ENCODE results near the gene MEF2B.

The MEF2B gene

GRCh38 chr19:19123386-19123785, 46.7 kb downstream of the MEF2B start:
- TF ChIP-seq POLR2AphosphoS5 (IDR thresholded peaks at IDR 0.05; ENCODE audit: low read depth, low read length) (no peak), TAF1 (IDR thresholded peaks at IDR 0.05; ENCODE audit: borderline replicate concordance, insufficient read depth, low read length) (no peak), REST (IDR thresholded peaks at IDR 0.05; ENCODE audit: insufficient read depth in 1 of 2, low read depth in 2 of 2, low read length in 2 of 2) (no peak), FOXP2 (optimal IDR thresholded peaks at IDR 0.05; ENCODE audit: borderline replicate concordance, extremely low read depth, extremely low read length, insufficient read depth) (no peak), SIN3A (IDR thresholded peaks at IDR 0.05; ENCODE audit: borderline replicate concordance, insufficient read depth, low read length) (no peak)

- TF ChIP-seq POLR2AphosphoS5 (IDR thresholded peaks at IDR 0.05; ENCODE audit: low read depth, low read length): no peak
- no peak for TF ChIP-seq REST (IDR thresholded peaks at IDR 0.05; ENCODE audit: insufficient read depth in 1 of 2, low read depth in 2 of 2, low read length in 2 of 2)
- no peak for TF ChIP-seq TAF1 (IDR thresholded peaks at IDR 0.05; ENCODE audit: borderline replicate concordance, insufficient read depth, low read length)
- TF ChIP-seq FOXP2 (optimal IDR thresholded peaks at IDR 0.05; ENCODE audit: borderline replicate concordance, extremely low read depth, extremely low read length, insufficient read depth): no peak
- TF ChIP-seq SIN3A (IDR thresholded peaks at IDR 0.05; ENCODE audit: borderline replicate concordance, insufficient read depth, low read length): no peak
These were observed 47.2 kb downstream of the MEF2B start for GRCh38 chr19:19122902-19123301.

- TF ChIP-seq POLR2AphosphoS5 (IDR thresholded peaks at IDR 0.05; ENCODE audit: low read depth, low read length) (no peak), TAF1 (IDR thresholded peaks at IDR 0.05; ENCODE audit: borderline replicate concordance, insufficient read depth, low read length) (no peak), FOXP2 (optimal IDR thresholded peaks at IDR 0.05; ENCODE audit: borderline replicate concordance, extremely low read depth, extremely low read length, insufficient read depth) (no peak), REST (IDR thresholded peaks at IDR 0.05; ENCODE audit: insufficient read depth in 1 of 2, low read depth in 2 of 2, low read length in 2 of 2) (no peak), SIN3A (IDR thresholded peaks at IDR 0.05; ENCODE audit: borderline replicate concordance, insufficient read depth, low read length) (no peak)
These were observed 48.7 kb downstream of the MEF2B start for GRCh38 chr19:19121371-19121770.

GRCh38 chr19:19120308-19121231, 49.5 kb downstream of the MEF2B start:
- no peak for TF ChIP-seq TAF1 (IDR thresholded peaks at IDR 0.05; ENCODE audit: borderline replicate concordance, insufficient read depth, low read length)
- no peak for TF ChIP-seq REST (IDR thresholded peaks at IDR 0.05; ENCODE audit: insufficient read depth in 1 of 2, low read depth in 2 of 2, low read length in 2 of 2)
- no peak for TF ChIP-seq POLR2AphosphoS5 (IDR thresholded peaks at IDR 0.05; ENCODE audit: low read depth, low read length)
- no peak for TF ChIP-seq FOXP2 (optimal IDR thresholded peaks at IDR 0.05; ENCODE audit: borderline replicate concordance, extremely low read depth, extremely low read length, insufficient read depth)
- no peak for TF ChIP-seq SIN3A (IDR thresholded peaks at IDR 0.05; ENCODE audit: borderline replicate concordance, insufficient read depth, low read length)

Data from PFSK-1 (cell line).